ENCODE results near the gene TMEM87B. TPM values are rescaled to one million over a fixed set of nuclear protein-coding genes. Genes with fewer than 3 reads are reported as not detected.

The TMEM87B gene
- total and polyA plus RNA-seq, 2 donors (not counting 1 experiment from before 2014, with no cell fraction given): 30.5 to 31.5 TPM

GRCh38 chr2:112012556-112012955 is 42.5 kb upstream of the TMEM87B start:
- no peak for DNase-seq (ENCODE audit: low read depth in 2 of 2)
- Histone ChIP-seq H3K4me3 (replicated peaks in 1 of 4; ENCODE audit: control extremely low read depth in 1 of 4, insufficient read depth in 1 of 4, low read depth in 3 of 4, low read length in 4 of 4) (no peak overlapping the region), H3K9ac (ENCODE audit: insufficient read depth, low read length) (no peak overlapping the region), H3K27ac (ENCODE audit: insufficient read depth, low read length) (no peak overlapping the region), H3K36me3 (ENCODE audit: control insufficient read depth, insufficient read depth, low read length) (no peaks in the 10 kb centered on the region), H3K4me1 (ENCODE audit: control insufficient read depth, extremely low read depth, insufficient read depth, low read length) (no peaks in the 10 kb centered on the region), H3K79me2 (ENCODE audit: control insufficient read depth, insufficient read depth, low read length) (no peaks in the 10 kb centered on the region), H2AFZ (ENCODE audit: low read length) (no peak overlapping the region), H3K27me3 (ENCODE audit: control insufficient read depth, insufficient read depth, low read length) (peaks cover 2% of the 10 kb centered on the region), H4K20me1 (ENCODE audit: control insufficient read depth, extremely low read depth, insufficient read depth, low read length) (no peaks in the 10 kb centered on the region), H3K4me2 (ENCODE audit: extremely low read depth, insufficient read depth, low read length) (no peak overlapping the region), H3K9me3 (ENCODE audit: control insufficient read depth, insufficient read depth, low read depth, low read length) (no peaks in the 10 kb centered on the region)
- TF ChIP-seq EZH2 (IDR thresholded peaks at IDR 0.05; ENCODE audit: low read length, missing control alignments): no peak
- TF ChIP-seq CTCF (conservative IDR thresholded peaks at IDR 0.05 in 1 of 2, IDR thresholded peaks at IDR 0.05 in 1 of 2; ENCODE audit: low read depth in 1 of 2, low read length in 2 of 2): no peak

GRCh38 chr2:112018846-112019245 is 36.2 kb upstream of the TMEM87B start:
- peaks cover 6% of the 10 kb centered on the region for H3K27me3 ChIP-seq (ENCODE audit: control insufficient read depth, insufficient read depth, low read length)
- no peak for DNase-seq (ENCODE audit: low read depth in 2 of 2)
- no peaks in the 10 kb centered on the region for H4K20me1 ChIP-seq (ENCODE audit: control insufficient read depth, extremely low read depth, insufficient read depth, low read length)
- no peaks in the 10 kb centered on the region for H3K9me3 ChIP-seq (ENCODE audit: control insufficient read depth, insufficient read depth, low read depth, low read length)
- no peaks in the 10 kb centered on the region for H3K4me1 ChIP-seq (ENCODE audit: control insufficient read depth, extremely low read depth, insufficient read depth, low read length)
- TF ChIP-seq CTCF (conservative IDR thresholded peaks at IDR 0.05 in 1 of 2, IDR thresholded peaks at IDR 0.05 in 1 of 2; ENCODE audit: low read depth in 1 of 2, low read length in 2 of 2): no peak
- TF ChIP-seq EZH2 (IDR thresholded peaks at IDR 0.05; ENCODE audit: low read length, missing control alignments): no peak
- H2AFZ ChIP-seq (ENCODE audit: low read length): no peak overlapping the region
- no peak overlapping the region for H3K27ac ChIP-seq (ENCODE audit: insufficient read depth, low read length)
- no peaks in the 10 kb centered on the region for H3K79me2 ChIP-seq (ENCODE audit: control insufficient read depth, insufficient read depth, low read length)
- H3K36me3 ChIP-seq (ENCODE audit: control insufficient read depth, insufficient read depth, low read length): no peaks in the 10 kb centered on the region
- no peak overlapping the region for H3K9ac ChIP-seq (ENCODE audit: insufficient read depth, low read length)
- H3K4me3 ChIP-seq (replicated peaks in 1 of 4; ENCODE audit: control extremely low read depth in 1 of 4, insufficient read depth in 1 of 4, low read depth in 3 of 4, low read length in 4 of 4): no peak overlapping the region
- H3K4me2 ChIP-seq (ENCODE audit: extremely low read depth, insufficient read depth, low read length): no peak overlapping the region

GRCh38 chr2:112019569-112019982 is 35.5 kb upstream of the TMEM87B start:
- Histone ChIP-seq H4K20me1 (ENCODE audit: control insufficient read depth, extremely low read depth, insufficient read depth, low read length) (no peaks in the 10 kb centered on the region), H3K27ac (ENCODE audit: insufficient read depth, low read length) (no peak overlapping the region), H3K36me3 (ENCODE audit: control insufficient read depth, insufficient read depth, low read length) (no peaks in the 10 kb centered on the region), H3K9me3 (ENCODE audit: control insufficient read depth, insufficient read depth, low read depth, low read length) (no peaks in the 10 kb centered on the region), H3K79me2 (ENCODE audit: control insufficient read depth, insufficient read depth, low read length) (no peaks in the 10 kb centered on the region), H2AFZ (ENCODE audit: low read length) (no peak overlapping the region), H3K4me3 (replicated peaks in 1 of 4; ENCODE audit: control extremely low read depth in 1 of 4, insufficient read depth in 1 of 4, low read depth in 3 of 4, low read length in 4 of 4) (no peak overlapping the region), H3K9ac (ENCODE audit: insufficient read depth, low read length) (no peak overlapping the region), H3K4me2 (ENCODE audit: extremely low read depth, insufficient read depth, low read length) (no peak overlapping the region), H3K4me1 (ENCODE audit: control insufficient read depth, extremely low read depth, insufficient read depth, low read length) (no peaks in the 10 kb centered on the region), H3K27me3 (ENCODE audit: control insufficient read depth, insufficient read depth, low read length) (peaks cover 6% of the 10 kb centered on the region)
- no peak for DNase-seq (ENCODE audit: low read depth in 2 of 2)
- TF ChIP-seq EZH2 (IDR thresholded peaks at IDR 0.05; ENCODE audit: low read length, missing control alignments): no peak
- TF ChIP-seq CTCF (conservative IDR thresholded peaks at IDR 0.05 in 1 of 2, IDR thresholded peaks at IDR 0.05 in 1 of 2; ENCODE audit: low read depth in 1 of 2, low read length in 2 of 2): no peak

Data from fibroblast of lung (primary cell).